H4 (cell line): ENCODE measurements around the gene TAF11L12. TPM values are rescaled to one million over a fixed set of nuclear protein-coding genes. Genes with fewer than 3 reads are reported as not detected.
"Not testable (repeated sequence)": the region's sequence is repeated elsewhere in the genome, so short reads cannot be mapped to it uniquely, and the experiment has no call there.

Experiments used
- DNase-seq: peaks from one replicate; pipeline ENCODE4 v3.0.0-alpha.2; 2015; ENCODE audit warnings: low spot score
- total RNA-seq: library from RNA; depleted of rRNA; stranded (reverse); fragments of >200 nt; shearing (Covaris generic); gene quantifications from 2 replicates; pipeline ENCODE4 v1.2.3, GENCODE V29; 2014; rRNA removed

The TAF11L12 gene
- not detected in 2 replicates for total RNA-seq

DNA sequence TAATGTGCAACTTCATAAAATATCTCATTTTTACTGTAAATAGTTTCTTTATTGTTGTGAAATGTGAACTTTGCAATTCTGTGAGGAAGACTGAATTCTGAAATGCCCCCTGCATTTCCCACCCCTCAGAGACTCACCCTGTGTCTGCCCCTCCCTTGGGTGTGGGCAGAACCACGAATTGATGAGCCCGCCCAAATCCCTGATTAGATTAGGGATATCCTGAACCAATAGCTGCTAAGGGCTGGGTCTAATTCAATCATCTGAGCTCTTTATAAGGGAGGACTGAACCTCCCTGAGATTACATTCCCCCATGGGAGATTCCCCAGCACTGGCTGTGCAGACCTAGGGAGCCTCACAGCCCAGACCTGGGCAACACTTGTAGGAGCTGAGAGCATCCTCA lies at the start of gene TAF11L12:
Gene TAF11L12 (plus strand): TSS at position 301 of the 400 bp plus-strand sequence.
- not testable (repeated sequence) for DNase-seq

DNA sequence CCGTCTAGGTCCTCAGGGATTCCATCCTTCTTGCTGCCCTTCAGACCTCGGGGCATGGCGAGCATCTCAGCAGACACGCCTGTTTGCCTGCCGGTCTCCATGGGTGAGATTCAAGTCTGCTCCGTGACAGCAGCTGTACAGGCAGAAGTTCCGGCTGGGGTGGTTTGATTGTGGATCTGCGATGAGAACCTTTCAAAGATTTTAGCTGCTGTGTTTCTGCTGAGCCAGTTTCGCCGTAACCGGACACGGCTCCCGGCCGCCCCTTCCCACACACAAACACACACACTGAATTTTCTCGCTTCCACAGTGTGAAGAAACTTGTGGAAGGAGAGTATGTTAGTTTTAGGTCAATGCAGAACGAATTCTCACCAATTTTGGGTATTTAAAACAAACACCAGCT lies 24.5 kb upstream of the TAF11L12 start, which contains the start of gene TAF11L7:
Gene TAF11L7 (minus strand): TSS at position 101 of the 400 bp plus-strand sequence.
- DNase-seq: not testable (repeated sequence)

DNA sequence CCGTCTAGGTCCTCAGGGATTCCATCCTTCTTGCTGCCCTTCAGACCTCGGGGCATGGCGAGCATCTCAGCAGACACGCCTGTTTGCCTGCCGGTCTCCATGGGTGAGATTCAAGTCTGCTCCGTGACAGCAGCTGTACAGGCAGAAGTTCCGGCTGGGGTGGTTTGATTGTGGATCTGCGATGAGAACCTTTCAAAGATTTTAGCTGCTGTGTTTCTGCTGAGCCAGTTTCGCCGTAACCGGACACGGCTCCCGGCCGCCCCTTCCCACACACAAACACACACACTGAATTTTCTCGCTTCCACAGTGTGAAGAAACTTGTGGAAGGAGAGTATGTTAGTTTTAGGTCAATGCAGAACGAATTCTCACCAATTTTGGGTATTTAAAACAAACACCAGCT lies 19.3 kb upstream of the TAF11L12 start, which contains the start of gene TAF11L8:
Gene TAF11L8 (minus strand): TSS at position 101 of the 400 bp plus-strand sequence.
- not testable (repeated sequence) for DNase-seq

GRCh38 chr5:17594255-17594654 lies 15.9 kb upstream of the TAF11L12 start, which contains the start of gene TAF11L9:
Gene TAF11L9 (minus strand): TSS chr5:17594394.
- not testable (repeated sequence) for DNase-seq

- DNase-seq: not testable (repeated sequence)
Observed at GRCh38 chr5:17597728-17598127, 12.5 kb upstream of the TAF11L12 start, which contains the start of gene TAF11L10. Gene TAF11L10 (minus strand): TSS chr5:17597828.

- not testable (repeated sequence) for DNase-seq
Observed at GRCh38 chr5:17603880-17604279, 6.3 kb upstream of the TAF11L12 start, which contains the start of gene TAF11L11. Gene TAF11L11 (plus strand): TSS chr5:17604183.

GRCh38 chr5:17604951-17605350 lies 5.2 kb upstream of the TAF11L12 start:
- DNase-seq: no peak

DNA sequence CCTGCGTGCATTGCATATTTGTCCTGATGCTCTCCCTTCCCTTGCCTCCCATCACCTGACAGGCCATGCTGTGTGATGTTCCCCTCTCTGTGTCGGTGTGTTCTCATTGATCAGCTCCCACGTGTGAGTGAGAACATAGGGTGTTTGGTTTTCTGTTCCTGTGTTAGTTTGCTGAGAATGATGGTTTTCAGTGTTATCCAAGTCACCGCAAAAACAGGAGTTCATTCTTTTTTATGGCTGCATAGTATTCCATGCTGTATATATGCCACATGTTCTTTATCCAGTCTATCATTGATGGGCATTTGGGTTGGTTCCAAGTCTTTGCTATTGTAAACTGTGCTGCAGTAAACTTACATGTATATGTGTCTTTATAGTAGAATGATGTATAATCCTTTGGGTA lies 2.7 kb upstream of the TAF11L12 start:
- DNase-seq: not testable (repeated sequence)

GRCh38 chr5:17614872-17615605 lies 4.8 kb downstream of the TAF11L12 start:
- no peak for DNase-seq

DNA sequence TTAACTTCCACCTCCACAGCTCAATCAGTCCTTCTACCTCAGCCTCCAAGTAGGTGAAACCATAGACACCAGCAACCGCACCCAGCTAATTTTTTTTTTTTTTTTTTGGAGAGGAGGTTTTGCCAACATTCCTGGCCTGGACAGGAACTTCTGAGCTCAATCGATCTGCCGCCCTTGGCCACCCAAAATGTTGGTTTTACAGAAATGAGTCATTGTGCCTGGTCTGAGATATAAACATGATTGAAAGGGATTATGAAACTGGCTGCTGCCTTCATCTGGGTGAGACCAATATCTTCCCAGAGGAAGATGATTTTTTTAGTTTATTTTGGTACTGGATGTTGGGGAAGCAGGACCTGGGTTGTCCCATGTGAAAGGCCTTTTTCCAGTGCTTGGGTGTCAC lies 9.2 kb downstream of the TAF11L12 start:
- DNase-seq: peak; percentile 12

DNA sequence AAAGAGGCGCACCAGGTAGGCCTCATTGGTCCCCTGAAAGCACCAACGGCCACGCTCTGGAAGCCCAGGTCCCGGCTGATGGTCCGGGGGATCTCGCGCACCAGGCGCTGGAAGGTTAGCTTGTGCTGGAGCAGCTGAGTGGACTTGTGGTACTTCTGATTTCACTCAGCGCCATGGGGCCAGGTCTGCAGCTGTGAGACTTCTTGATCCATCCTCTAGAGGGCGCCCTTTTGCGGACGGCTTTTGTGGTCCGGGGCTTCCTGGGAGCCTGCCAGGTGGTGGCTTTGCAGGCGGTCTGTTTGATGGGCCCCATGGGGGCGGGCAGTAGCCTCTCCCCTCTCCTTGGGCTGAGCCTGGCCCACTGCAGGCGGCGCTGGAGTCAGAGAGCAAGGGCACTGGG lies 10.4 kb downstream of the TAF11L12 start:
- no peak for DNase-seq

- DNase-seq: no peak
Observed at GRCh38 chr5:17625686-17626085, 15.5 kb downstream of the TAF11L12 start.

- not testable (repeated sequence) for DNase-seq
Observed at GRCh38 chr5:17631788-17632187, 21.6 kb downstream of the TAF11L12 start, which contains the start of gene TAF11L13. Gene TAF11L13 (plus strand): TSS chr5:17632088.

DNA sequence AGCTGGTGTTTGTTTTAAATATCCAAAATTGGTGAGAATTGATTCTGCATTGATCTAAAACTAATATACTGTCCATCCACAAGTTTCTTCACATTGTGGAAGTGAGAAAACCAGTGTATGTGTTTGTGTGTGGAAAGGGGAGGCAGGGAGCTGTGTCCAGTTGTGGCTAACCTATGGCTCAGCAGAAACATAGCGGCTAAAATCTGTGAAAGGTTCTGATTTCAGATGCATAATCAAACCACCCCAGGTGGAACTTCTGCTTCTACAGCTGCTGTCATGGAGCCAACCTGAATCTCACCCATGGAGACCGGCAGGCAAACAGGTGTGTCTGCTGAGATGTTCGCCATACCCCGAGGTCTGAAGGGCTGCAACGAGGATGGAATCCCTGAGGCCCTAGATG lies 24.0 kb downstream of the TAF11L12 start, which contains the start of gene TAF11L14:
Gene TAF11L14 (plus strand): TSS at position 301 of the 400 bp plus-strand sequence.
- no peak for DNase-seq

DNA sequence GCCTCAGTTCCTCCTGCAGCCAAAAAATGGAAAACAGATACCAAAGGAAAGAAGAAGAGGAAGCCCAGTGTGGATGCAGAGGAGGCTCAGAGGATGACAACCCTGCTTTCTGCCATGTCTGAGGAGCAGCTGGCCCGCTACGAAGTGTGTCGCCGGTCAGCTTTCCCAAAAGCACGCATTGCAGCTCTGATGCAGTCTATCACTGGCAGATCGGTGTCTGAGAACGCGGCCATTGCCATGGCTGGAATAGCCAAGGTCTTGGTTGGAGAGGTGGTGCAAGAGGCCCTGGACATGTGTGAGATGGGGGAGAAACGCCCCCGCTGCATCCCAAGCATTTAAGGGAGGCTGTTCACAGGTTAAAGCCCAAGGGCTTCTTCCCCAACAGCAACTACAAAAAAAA lies 39.0 kb downstream of the TAF11L12 start:
- DNase-seq: not testable (repeated sequence)

- DNase-seq: not testable (repeated sequence)
Observed at GRCh38 chr5:17655201-17655759, 45.1 kb downstream of the TAF11L12 start.

DNA sequence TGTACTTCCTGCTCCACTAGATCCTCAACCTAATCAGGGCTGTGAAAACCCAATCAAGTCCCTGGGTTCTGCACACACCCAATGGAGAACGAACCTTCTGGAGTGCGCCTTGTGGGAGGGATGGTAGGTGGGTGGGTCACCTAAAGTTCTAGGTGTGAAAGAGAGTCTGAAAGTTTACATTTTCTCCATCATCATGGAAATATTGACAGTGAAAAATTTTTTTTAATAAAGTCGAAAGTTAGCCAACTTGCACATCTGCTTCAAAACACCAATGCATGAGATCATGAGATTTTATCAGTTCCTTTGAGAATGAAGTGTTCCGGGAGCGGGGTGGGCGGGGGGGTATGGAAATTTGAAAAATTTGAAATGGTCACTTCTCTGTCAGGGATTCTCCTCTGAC lies 45.7 kb downstream of the TAF11L12 start:
- DNase-seq: no peak

Other genes with a start within 250 kb of the TAF11L12 start
- gene TAF11L2, start 112.2 kb upstream of the TAF11L12 start, total RNA-seq: not detected in 2 replicates
- not detected in 2 replicates for gene TAF11L3, start 92.0 kb upstream of the TAF11L12 start, total RNA-seq
- gene TAF11L4, start 88.6 kb upstream of the TAF11L12 start, total RNA-seq: not detected in 2 replicates
- not detected in 2 replicates for gene TAF11L5, start 85.2 kb upstream of the TAF11L12 start, total RNA-seq
- gene TAF11L6, start 81.7 kb upstream of the TAF11L12 start, total RNA-seq: not detected in 2 replicates
- gene TAF11L7, start 24.6 kb upstream of the TAF11L12 start, total RNA-seq: not detected in 2 replicates
- gene TAF11L8, start 19.4 kb upstream of the TAF11L12 start, total RNA-seq: not detected in 2 replicates
- gene TAF11L9, start 16.0 kb upstream of the TAF11L12 start, total RNA-seq: not detected in 2 replicates
- gene TAF11L10, start 12.6 kb upstream of the TAF11L12 start, total RNA-seq: not detected in 2 replicates
- gene TAF11L11, start 6.2 kb upstream of the TAF11L12 start, total RNA-seq: not detected in 2 replicates
- not detected in 2 replicates for gene TAF11L13, start 21.7 kb downstream of the TAF11L12 start, total RNA-seq
- gene TAF11L14, start 24.1 kb downstream of the TAF11L12 start, total RNA-seq: not detected in 2 replicates